Natural killer cell treated with Interleukin-12 subunit alpha and Interleukin-12 subunit beta and Interleukin-15 and Interleukin-18, amount 100 ng/mL, for 72 hours (primary cell): ENCODE data around the gene TUBA1C. TPM values are rescaled to one million over a fixed set of nuclear protein-coding genes. Genes with fewer than 3 reads are reported as not detected.
A peak's percentile ranks its signal among the peaks of the same experiment; 100 is the strongest.
"Not testable (repeated sequence)": the region's sequence is repeated elsewhere in the genome, so short reads cannot be mapped to it uniquely, and the experiment has no call there.

Experiments
- ATAC-seq, 2 donors: fragments of 150-1000 bp; cut with Tn5 transposase in 1 of 2; sonication (Bioruptor Pico), chemical (Tn5 transposase) in 1 of 2; 2 replicates each; pipeline ENCODE4 v1.10.0; 2021
- DNase-seq: peaks from one replicate; pipeline ENCODE4 v3.0.0; 2022; ENCODE audit warnings: low spot score
- H3K27ac Mint-ChIP-seq, 2 donors: 1 replicate in 1 of 2; 2 replicates in 1 of 2; pipeline ENCODE4 v1.8.0; 2022; ENCODE audit warnings: mixed read lengths in 2 of 2, mild to moderate bottlenecking in 1 of 2, moderate library complexity in 1 of 2
- H3K27me3 Mint-ChIP-seq, 2 donors: 1 replicate in 1 of 2; 2 replicates in 1 of 2; pipeline ENCODE4 v1.8.0; 2022; ENCODE audit warnings: mixed read lengths in 2 of 2
- H3K36me3 Mint-ChIP-seq: one replicate; pipeline ENCODE4 v1.8.0; 2022; ENCODE audit warnings: mixed read lengths
- H3K4me1 Mint-ChIP-seq, 2 donors: 1 replicate in 1 of 2; 2 replicates in 1 of 2; pipeline ENCODE4 v1.8.0; 2022; ENCODE audit warnings: low read depth in 2 of 2, mixed read lengths in 2 of 2, mild to moderate bottlenecking in 1 of 2
- H3K4me3 Mint-ChIP-seq: one replicate; pipeline ENCODE4 v1.8.0; 2022; ENCODE audit warnings: mixed read lengths
- H3K9me3 Mint-ChIP-seq: 2 replicates; pipeline ENCODE4 v1.8.0; 2022; ENCODE audit warnings: mixed read lengths
- total RNA-seq, 2 donors: library from RNA; stranded (reverse); gene quantifications; one replicate each; pipeline ENCODE4 v1.2.3, GENCODE V29; 2022

TUBA1C gene
- total RNA-seq, 2 donors from 2014 or later = 260 to 358 TPM

DNA sequence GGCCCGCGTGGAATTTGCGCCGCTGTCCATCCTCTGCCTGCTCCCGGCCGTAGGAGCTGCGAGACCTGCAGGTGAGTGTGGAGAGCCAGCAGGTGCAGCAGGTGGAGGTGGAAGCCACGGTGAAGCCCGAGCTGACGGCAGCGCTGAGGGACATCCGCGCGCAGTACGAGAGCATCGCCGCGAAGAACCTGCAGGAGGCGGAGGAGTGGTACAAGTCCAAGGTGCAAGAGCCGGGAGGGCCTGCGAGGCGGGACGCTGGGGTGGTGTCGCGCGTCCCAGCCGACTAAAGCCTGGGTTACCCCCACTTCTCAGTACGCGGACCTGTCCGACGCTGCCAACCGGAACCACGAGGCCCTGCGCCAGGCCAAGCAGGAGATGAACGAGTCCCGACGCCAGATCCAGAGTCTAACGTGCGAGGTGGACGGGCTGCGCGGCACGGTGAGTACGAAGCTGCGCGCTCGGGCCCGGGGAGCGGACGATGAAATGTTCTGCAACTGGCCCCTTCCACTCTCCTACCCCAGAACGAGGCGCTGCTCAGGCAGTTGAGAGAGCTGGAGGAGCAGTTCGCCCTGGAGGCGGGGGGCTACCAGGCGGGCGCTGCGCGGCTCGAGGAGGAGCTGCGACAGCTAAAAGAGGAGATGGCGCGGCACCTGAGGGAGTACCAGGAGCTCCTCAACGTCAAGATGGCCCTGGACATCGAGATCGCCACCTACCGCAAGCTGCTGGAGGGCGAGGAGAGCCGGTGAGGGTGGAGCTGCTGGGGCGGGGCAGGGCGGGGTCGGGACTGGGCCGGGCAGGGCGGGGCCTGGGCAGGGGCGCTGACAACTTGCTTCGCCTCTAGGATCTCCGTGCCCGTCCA, 32.2 kb downstream of the TUBA1C start:
- ATAC-seq (peak in 1 of 2 donors; percentile 61), DNase-seq (no peak)
- Mint-ChIP-seq H3K4me3 (peak overlapping the region; percentile 32), H3K27me3 (peaks cover 17 to 29% of the 10 kb centered on the region in 2 donors), H3K9me3 (no peaks in the 10 kb centered on the region), H3K36me3 (no peaks in the 10 kb centered on the region), H3K27ac (no peak overlapping the region), H3K4me1 (peaks cover 5% of the 10 kb centered on the region in 2 donors)

DNA sequence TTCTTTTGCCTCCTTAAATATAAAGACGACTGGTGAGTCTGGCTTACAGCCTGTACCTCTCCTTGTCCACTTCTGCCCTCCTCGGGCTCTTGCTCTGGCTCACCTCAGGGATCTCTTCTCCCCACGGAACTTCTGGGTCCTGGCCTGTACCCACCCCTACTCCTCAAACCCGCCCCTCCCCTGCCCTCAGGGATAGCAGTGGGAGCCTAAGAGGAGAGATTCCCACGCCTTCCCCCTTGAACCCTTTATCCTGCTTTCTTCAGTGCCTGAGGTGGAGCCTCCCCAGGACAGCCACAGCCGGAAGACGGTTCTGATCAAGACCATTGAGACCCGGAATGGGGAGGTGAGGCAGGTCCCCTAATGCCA, 32.8 kb downstream of the TUBA1C start:
- H3K27me3 Mint-ChIP-seq = peaks cover 19 to 30% of the 10 kb centered on the region in 2 donors
- ATAC-seq (no peak), DNase-seq (no peak)
- H3K9me3 Mint-ChIP-seq = no peaks in the 10 kb centered on the region
- no peak overlapping the region for H3K4me3 Mint-ChIP-seq
- H3K4me1 Mint-ChIP-seq = peaks cover 5% of the 10 kb centered on the region in 2 donors
- H3K36me3 Mint-ChIP-seq = no peaks in the 10 kb centered on the region
- H3K27ac Mint-ChIP-seq = no peak overlapping the region

GRCh38 chr12:49298160-49298559, 33.3 kb downstream of the TUBA1C start:
- no peaks in the 10 kb centered on the region for H3K36me3 Mint-ChIP-seq

GRCh38 chr12:49301760-49302159, 36.9 kb downstream of the TUBA1C start:
- H3K4me3 Mint-ChIP-seq = no peak overlapping the region
- H3K27me3 Mint-ChIP-seq = peaks cover 38 to 43% of the 10 kb centered on the region in 2 donors
- peaks cover 5% of the 10 kb centered on the region in 2 donors for H3K4me1 Mint-ChIP-seq
- no peaks in the 10 kb centered on the region for H3K36me3 Mint-ChIP-seq
- H3K27ac Mint-ChIP-seq = no peak overlapping the region
- no peak for DNase-seq
- ATAC-seq = peak; percentile 73 to 87
- H3K9me3 Mint-ChIP-seq = no peaks in the 10 kb centered on the region

More at GRCh38 chr12:49298160-49298559, 33.3 kb downstream of the TUBA1C start:
- Mint-ChIP-seq H3K27ac (no peak overlapping the region), H3K9me3 (no peaks in the 10 kb centered on the region), H3K4me1 (peaks cover 5% of the 10 kb centered on the region in 2 donors), H3K27me3 (peaks cover 24 to 35% of the 10 kb centered on the region in 2 donors), H3K4me3 (no peak overlapping the region)
- no peak for ATAC-seq
- DNase-seq = no peak

DNA sequence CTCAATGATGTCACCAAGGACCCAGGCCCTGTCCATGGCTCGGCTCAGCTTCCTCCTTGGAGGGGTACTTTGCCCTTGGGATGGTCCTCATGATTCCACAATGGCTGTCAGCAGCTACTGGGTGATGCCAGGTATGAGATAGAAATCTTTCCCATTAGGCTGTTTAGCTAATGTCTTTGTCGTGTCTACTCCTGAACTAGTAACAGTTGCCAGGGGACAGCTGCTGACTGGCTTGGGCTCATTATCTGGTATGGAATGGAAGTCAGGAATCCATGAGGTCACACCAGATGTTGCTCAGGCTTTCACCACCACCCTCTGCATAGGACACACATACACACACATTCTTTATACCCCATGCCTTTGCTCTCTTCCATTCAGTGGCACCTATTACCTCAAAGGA, 39.3 kb downstream of the TUBA1C start:
- ATAC-seq (no peak), DNase-seq (no peak)
- Mint-ChIP-seq H3K9me3 (no peaks in the 10 kb centered on the region), H3K27ac (no peak overlapping the region), H3K36me3 (no peaks in the 10 kb centered on the region), H3K27me3 (peaks cover 37 to 39% of the 10 kb centered on the region in 2 donors), H3K4me1 (peaks cover 5% of the 10 kb centered on the region in 2 donors), H3K4me3 (no peak overlapping the region)

- Mint-ChIP-seq H3K4me3 (no peak overlapping the region), H3K36me3 (no peaks in the 10 kb centered on the region), H3K9me3 (no peaks in the 10 kb centered on the region), H3K27me3 (peaks cover 42 to 45% of the 10 kb centered on the region in 2 donors), H3K27ac (no peak overlapping the region), H3K4me1 (peaks cover 5% of the 10 kb centered on the region in 2 donors)
- ATAC-seq = no peak
- no peak for DNase-seq
Measured at GRCh38 chr12:49305762-49306510, 41.1 kb downstream of the TUBA1C start.

DNA sequence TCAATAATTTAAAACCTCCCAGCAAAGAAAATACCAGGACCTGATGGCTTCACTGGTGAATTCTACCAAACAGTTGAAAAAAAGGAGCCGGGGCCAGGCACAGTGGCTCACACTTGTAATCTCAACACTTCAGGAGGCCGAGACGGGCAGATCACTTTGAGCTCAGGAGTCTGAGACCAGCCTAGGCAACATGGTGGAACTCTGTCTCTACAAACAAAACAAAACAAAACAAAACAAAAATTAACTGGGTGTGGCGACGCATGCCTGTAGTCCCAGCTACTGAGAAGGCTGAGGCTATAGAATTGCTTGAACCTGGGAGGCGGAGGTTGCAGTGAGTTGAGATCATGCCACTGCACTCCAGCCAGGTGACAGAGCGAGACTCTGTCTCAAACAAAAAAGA, 44.5 kb downstream of the TUBA1C start:
- Mint-ChIP-seq H3K9me3 (no peaks in the 10 kb centered on the region), H3K4me1 (no peaks in the 10 kb centered on the region), H3K27me3 (peaks cover 32 to 34% of the 10 kb centered on the region in 2 donors), H3K27ac (no peak overlapping the region), H3K4me3 (no peak overlapping the region), H3K36me3 (no peaks in the 10 kb centered on the region)
- DNase-seq (no peak), ATAC-seq (no peak)

DNA sequence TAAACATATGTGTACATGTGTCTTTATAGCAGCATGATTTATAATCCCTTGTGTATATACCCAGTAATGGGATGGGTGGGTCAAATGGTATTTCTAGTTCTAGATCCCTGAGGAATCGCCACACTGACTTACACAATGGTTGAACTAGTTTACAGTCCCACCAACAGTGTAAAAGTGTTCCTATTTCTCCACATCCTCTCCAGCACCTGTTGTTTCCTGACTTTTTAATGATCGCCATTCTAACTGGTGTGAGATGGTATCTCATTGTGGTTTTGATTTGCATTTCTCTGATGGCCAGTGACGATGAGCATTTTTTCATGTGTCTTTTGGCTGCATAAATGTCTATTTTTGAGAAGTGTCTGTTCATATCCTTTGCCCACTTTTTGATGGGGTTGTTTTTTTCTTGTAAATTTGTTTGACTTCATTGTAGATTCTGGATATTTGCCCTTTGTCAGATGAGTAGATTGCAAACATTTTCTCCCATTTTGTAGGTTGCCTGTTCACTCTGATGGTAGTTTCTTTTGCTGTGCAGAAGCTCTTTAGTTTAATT, 45.6 kb downstream of the TUBA1C start:
- peaks cover 28 to 30% of the 10 kb centered on the region in 2 donors for H3K27me3 Mint-ChIP-seq
- not testable (repeated sequence) for H3K9me3 Mint-ChIP-seq, ATAC-seq, DNase-seq, H3K36me3 Mint-ChIP-seq, H3K27ac Mint-ChIP-seq, H3K4me3 Mint-ChIP-seq, H3K4me1 Mint-ChIP-seq

- Mint-ChIP-seq H3K4me3 (no peak overlapping the region), H3K27ac (no peak overlapping the region), H3K36me3 (no peaks in the 10 kb centered on the region), H3K9me3 (no peaks in the 10 kb centered on the region), H3K4me1 (no peaks in the 10 kb centered on the region), H3K27me3 (peaks cover 0 to 6% of the 10 kb centered on the region in 2 donors)
- ATAC-seq = no peak
- DNase-seq = no peak
Measured at GRCh38 chr12:49314811-49315210, 49.9 kb downstream of the TUBA1C start.

GRCh38 chr12:49317118-49317517, 52.2 kb downstream of the TUBA1C start:
- H3K27ac Mint-ChIP-seq, ATAC-seq, DNase-seq, H3K4me1 Mint-ChIP-seq, H3K36me3 Mint-ChIP-seq, H3K9me3 Mint-ChIP-seq, H3K27me3 Mint-ChIP-seq, H3K4me3 Mint-ChIP-seq: not testable (repeated sequence)

- peak overlapping the region in 1 of 2 donors; percentile 9 for H3K27ac Mint-ChIP-seq
- not testable (repeated sequence) for DNase-seq, ATAC-seq, H3K36me3 Mint-ChIP-seq, H3K27me3 Mint-ChIP-seq, H3K9me3 Mint-ChIP-seq
- H3K4me3 Mint-ChIP-seq = peak overlapping the region; percentile 9
- H3K4me1 Mint-ChIP-seq = peaks cover 15 to 19% of the 10 kb centered on the region in 2 donors
Measured at GRCh38 chr12:49320411-49321103, 55.7 kb downstream of the TUBA1C start.

DNA sequence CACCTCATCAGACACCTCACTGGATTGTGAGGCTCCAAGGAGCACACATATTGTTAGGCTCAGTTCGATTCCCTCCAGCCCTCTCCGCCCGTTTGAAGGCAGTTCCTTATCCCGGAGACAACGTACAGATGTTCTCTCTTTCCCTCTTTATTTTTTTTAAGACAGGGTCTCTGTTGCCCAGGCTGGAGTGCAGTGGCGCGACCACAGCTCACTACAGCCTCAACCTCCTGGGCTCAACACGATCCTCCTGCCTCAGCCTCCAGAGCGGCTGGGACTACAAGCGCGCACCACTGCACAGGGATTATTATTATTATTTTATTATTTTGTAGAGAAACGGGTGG, 57.5 kb downstream of the TUBA1C start:
- H3K36me3 Mint-ChIP-seq = no peaks in the 10 kb centered on the region

GRCh38 chr12:49322708-49323523, 58.0 kb downstream of the TUBA1C start, which contains the start of gene TROAP:
Gene TROAP (plus strand): TSS chr12:49323255. CDS start chr12:49323609, 354 bp downstream.
- H3K27ac Mint-ChIP-seq = peak within 1 kb of the TSS; percentile 66 to 68
- DNase-seq = peak; percentile 98
- H3K9me3 Mint-ChIP-seq = no peaks in the 10 kb centered on the region
- H3K4me1 Mint-ChIP-seq = peaks cover 15 to 22% of the 10 kb centered on the region in 2 donors
- no peaks in the 10 kb centered on the region for H3K27me3 Mint-ChIP-seq
- H3K4me3 Mint-ChIP-seq = peak within 1 kb of the TSS; percentile 93
- ATAC-seq = peak; percentile 99
- H3K36me3 Mint-ChIP-seq = no peaks in the 10 kb centered on the region

More for the DNA sequence above, 57.5 kb downstream of the TUBA1C start:
- peaks cover 15 to 22% of the 10 kb centered on the region in 2 donors for H3K4me1 Mint-ChIP-seq
- no peaks in the 10 kb centered on the region for H3K27me3 Mint-ChIP-seq
- ATAC-seq (no peak), DNase-seq (no peak)
- H3K9me3 Mint-ChIP-seq = no peaks in the 10 kb centered on the region
- peak overlapping the region; percentile 66 to 68 for H3K27ac Mint-ChIP-seq
- H3K4me3 Mint-ChIP-seq = peak overlapping the region; percentile 93
